GM21390 (cell line): Measurements from ENCODE around the gene NUP153.
A peak's percentile ranks its signal among the peaks of the same experiment; 100 is the strongest.

Source experiments
- ATAC-seq: cut with Tn5 transposase; IDR thresholded peaks from one replicate; pipeline ENCODE4 v1.9.1; 2021; ENCODE audit not compliant: unreplicated experiment

Gene NUP153

DNA sequence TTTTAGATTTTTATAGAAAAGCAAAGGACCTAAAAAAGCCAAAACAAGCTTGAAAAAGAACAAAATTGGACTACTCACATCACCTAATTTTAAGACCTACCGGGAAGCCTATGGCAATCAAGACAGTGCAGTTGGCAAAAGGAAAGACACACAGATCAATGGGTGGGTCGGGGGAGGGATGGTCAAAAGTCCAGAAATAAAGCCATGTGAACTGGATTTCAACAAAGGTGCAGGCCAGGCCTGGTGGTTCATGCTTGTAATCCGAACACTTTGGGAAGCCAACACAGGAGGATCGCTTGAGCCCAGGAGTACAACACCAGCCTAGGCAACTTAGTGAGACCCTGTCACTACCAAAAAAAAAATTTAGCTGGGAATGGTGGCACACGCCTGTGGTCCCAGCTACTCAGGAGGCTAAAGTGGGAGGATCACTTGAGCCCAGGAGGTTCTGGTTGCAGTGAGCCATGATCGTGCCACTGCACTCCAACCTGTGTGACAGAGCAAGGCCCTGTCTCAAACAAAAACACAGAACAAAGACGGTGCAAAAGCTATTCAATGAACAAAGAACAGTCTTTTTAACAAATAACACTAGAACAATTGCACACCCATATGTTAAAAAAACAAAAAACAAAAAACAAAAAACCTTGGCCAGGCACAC lies 34.5 kb downstream of the NUP153 start:
- no peak for ATAC-seq

GRCh38 chr6:17666646-17667045 lies 40.1 kb downstream of the NUP153 start:
- ATAC-seq = no peak

- no peak for ATAC-seq
Measured at GRCh38 chr6:17665132-17665531, 41.6 kb downstream of the NUP153 start.

- ATAC-seq = no peak
Measured at GRCh38 chr6:17663226-17663625, 43.5 kb downstream of the NUP153 start.

GRCh38 chr6:17662585-17662984 lies 44.1 kb downstream of the NUP153 start:
- ATAC-seq = no peak

DNA sequence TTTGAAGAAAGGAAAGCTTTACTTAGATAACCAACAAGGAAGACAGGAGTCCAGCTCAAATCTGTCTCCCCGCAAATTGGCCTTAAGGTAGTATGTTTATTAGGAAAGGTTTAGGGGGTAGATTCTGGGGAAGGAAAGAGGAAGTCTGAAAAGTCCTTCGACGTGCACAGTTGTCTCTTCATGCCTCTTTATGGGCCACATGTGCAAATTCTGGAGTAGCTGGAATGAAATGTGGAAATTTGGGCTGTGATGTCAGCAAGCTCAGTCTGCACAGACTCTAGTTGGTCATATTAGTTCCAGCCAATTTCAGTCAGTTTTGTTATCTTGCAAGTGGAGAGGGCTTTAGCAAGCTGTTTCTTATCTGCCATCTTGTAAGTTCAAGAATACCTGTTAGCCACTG lies 50.1 kb downstream of the NUP153 start:
- ATAC-seq = no peak

DNA sequence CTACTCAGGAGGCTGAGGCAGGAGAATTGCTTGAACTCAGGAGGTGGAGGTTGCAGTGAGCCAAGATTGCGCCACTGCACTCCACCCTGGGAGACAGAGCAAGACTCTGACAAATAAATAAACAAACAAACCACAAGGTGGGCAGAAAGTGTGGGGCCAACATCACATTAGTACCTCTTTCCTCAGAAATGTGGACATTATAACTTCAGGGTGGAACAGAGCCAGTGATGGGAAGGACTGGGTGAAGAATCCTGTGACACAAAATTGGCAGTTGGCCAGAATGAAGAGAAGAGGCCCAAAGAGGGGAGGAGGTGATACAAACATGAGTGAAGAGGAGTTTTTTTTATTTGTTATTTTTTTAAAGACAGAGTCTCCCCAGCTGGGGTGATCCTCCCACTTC lies 50.6 kb downstream of the NUP153 start:
- no peak for ATAC-seq

GRCh38 chr6:17653198-17653882 lies 53.4 kb downstream of the NUP153 start:
- no peak for ATAC-seq

DNA sequence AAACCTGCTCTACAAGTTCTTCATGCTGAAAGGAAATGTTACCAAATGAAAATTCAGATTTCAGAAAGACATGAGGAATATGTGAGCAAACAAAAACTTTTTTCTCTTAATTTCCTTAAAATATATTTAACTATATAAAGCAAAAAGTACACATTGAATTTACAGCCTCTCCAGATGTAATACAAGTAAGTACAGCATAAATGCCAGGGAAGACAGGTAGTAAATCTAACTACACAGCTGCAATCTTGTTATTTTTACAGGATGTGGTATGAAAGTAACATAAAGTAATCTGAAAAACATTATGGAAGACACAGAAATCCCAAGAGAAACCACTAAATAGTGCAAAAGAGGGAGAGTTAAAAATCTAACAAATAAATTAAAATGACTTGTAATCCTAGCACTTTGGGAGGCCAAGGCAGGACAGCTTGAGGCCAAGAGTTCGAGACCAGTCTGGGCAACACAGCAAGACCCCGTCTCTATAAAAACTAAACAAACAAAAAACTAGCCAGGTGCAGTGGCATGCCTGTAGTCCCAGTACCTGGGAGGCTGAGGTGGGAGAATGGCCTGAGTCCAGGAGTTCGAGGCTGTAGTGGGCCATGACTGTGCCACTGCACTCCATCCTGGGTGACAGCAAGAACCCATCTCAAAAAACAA lies 55.9 kb downstream of the NUP153 start:
- no peak for ATAC-seq

DNA sequence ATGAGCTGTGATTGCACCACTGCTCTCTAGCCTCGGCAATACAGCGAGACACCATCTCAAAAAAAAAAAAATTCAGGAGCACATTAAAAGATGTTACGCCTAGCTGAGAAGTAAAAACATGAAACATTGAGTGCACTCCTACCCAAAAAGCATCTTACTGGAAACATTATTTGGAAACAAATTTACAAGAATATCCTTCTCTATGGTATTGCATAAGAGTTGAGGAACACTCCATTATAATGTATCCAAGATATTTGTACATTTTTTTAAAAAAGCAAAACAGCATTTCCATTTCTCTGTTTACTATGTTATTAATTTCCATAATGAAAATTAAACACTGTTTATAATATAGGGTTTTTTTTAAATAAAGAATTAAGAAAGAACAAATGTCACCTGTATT lies 58.0 kb downstream of the NUP153 start:
- no peak for ATAC-seq

GRCh38 chr6:17640477-17640917 lies 66.2 kb downstream of the NUP153 start:
- no peak for ATAC-seq

DNA sequence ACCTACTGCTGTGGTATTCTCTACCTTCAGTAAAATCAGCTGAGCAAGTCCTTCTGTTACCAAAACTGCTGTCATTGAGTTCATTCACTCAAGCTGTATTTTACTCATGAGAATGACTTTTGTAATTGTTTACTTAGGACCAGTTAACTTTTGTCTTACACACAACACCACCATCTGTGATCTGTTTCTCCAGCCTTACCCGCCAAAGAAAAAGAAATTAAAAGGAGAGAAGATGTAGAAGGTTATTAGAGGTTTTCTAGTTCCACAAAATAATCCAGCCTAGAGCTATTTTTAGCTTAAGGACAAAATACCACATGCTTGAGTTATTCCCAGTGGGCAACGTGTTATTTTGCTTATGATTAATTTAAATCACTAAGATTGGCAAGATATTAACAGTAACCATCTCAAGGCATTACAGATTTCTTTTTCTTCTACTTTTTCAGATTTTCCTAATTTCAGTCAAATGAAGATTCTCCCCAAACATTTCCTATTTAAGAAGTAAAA lies 68.5 kb downstream of the NUP153 start:
- no peak for ATAC-seq

DNA sequence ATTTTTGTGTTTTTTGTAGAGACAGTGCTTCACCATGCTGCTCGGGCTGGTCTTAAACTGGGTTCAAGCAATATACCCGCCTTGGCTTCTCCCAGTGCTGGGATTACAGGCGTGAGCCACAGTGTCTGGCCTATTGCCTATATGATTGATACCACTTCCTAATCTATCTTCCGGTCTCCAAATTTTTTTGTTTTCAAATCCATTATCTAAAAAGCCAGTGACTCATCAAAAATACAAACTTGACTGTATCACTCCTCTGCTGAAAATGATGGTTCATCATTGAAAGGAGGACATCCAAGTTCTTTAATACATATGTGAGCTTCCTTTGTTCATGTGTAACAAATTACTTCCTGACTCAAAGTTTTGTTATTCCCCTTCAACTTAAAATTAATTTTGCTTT lies 71.2 kb downstream of the NUP153 start:
- no peak for ATAC-seq

DNA sequence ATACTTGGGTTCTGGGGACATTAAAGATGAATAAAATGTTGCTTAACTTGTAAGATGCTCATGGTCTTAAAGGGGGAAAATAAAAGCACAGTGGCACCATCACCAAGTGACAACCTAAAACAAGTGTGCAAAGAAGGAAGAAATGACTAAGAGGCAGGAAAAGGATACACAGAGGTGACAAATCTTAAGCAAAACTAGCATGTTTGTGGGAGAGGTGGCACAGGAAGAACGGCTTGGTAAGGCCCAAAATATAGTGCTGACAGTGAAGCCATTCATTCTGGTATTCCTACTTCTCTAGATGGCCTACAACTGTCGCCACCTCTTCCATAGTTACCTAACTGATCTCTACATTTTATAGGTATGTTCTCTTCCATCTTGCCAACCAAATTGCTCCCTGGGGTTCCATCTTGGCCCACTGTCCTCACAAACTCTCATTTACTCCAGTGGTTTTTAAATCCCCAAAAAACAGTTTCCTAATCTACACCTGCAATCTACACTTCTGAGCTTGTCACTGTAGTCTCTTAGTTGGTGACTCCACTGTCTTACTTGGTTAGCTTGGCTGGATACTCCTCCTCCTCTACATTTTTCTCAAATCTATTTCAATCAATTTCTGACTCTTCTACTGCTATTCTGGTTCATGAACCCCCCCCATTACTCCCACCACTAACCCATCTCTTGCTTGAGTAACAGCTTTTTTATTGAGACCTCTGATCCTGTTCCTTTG lies 73.1 kb downstream of the NUP153 start:
- no peak for ATAC-seq

- ATAC-seq = no peak
Measured at GRCh38 chr6:17632934-17633333, 73.8 kb downstream of the NUP153 start.

DNA sequence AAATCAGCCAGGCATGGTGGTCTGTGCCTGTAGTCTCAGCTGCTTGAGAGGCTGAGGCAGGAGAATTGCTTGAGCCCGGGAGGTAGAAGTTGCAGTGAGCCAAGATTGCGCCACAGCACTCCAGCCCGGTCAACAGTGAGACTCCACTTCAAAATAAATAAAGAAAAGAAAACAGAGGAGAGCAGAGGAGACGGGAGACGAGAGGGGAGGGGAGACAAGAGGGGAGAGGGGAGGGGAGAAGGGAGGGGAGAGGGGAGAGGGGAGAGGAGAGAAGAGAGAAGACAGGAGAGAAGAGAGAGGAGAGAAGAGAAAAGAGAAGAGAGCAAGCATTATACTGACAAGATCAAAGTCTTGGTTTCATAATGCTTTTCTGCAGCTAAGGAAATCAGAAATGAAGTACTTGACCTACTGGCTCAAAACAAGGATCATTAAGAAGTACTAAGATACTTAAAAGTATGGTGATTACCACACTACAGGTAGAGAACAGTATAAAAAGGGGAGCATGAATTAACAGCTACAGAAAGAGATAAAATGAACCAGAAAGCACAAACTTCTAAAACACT lies 76.1 kb downstream of the NUP153 start:
- no peak for ATAC-seq

GRCh38 chr6:17629824-17630510 lies 76.8 kb downstream of the NUP153 start:
- ATAC-seq = no peak

GRCh38 chr6:17628873-17629272 lies 77.9 kb downstream of the NUP153 start:
- peak; percentile 89 for ATAC-seq

DNA sequence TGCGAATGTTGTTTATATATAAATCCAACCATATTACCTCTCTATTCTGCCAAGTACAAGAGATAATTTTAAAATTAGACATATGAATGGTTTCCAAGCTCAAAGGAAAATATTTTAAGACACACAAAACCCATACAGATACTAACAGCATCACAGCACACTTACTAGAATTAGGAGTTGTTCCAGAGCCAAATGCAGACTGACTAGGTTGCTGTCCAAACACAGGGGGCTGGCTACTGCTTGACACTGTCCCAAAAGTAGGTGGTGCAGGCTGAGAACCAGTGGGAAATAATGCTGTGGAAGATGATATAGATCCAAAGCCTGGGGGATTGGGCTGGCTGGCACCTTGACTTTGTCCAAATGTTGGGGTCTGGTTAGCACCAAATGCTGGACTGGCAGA lies 82.3 kb downstream of the NUP153 start:
- no peak for ATAC-seq

DNA sequence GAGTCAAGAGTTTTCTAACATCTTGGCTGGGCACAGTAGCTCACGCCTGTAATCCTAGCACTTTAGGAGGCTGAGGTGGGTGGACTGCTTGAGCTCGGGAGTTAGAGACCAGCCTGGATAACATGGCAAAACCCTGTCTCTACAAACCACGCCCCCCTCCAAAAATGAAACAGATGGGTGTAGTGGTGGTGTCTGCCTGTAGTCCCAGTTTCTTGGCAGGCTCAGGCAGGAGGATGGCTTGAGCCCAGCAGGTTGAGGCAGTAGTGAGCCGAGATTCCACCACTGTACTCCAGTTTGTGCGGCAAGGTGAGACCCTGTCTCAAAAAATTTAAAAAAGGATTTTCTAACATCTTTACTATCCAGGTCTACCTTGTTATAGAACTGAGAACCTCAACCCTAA lies 84.6 kb downstream of the NUP153 start:
- ATAC-seq = no peak

DNA sequence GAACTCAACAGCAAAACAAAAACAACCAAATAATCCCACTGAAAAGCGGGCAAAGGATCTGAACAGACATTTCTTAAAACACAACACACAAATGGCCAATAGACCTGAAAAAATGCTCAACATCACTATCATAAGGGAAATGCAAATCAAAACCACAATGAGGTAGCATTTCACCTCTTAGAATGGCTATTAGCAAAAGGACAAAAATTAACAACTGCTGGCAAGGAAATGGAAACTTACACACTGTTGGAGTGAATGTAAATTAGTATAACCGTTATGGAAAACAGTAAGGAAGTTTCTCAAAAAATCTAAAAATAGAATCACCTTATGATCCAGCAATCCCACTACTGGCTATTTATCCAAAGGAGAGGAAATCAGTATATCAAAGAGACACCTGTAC lies 85.7 kb downstream of the NUP153 start:
- ATAC-seq = peak; percentile 82
